H1 (cell line): Measurements from ENCODE around the gene MAN1C1. TPM values are rescaled to one million over a fixed set of nuclear protein-coding genes. Genes with fewer than 3 reads are reported as not detected.

Experiments used
- JUN ChIP-seq: IDR thresholded peaks from 2 replicates; pipeline ENCODE4 v1.6.1; 2011; ENCODE audit warnings: low read depth, mild to moderate bottlenecking, improper control_type of control experiment, low read length
- POLR2A ChIP-seq, 2 experiments: IDR thresholded peaks; 1 replicate in 1 of 2; 2 replicates in 1 of 2; pipeline ENCODE4 v1.6.1; 2011; ENCODE audit warnings: low read depth in 2 of 2, low read length in 2 of 2, mild to moderate bottlenecking in 2 of 2; ENCODE audit errors: control extremely low read depth in 1 of 2
- POLR2AphosphoS5 ChIP-seq: IDR thresholded peaks from 2 replicates; pipeline ENCODE4 v1.6.1; 2011; ENCODE audit warnings: low read depth, low read length
- POU5F1 ChIP-seq: IDR thresholded peaks from 2 replicates; pipeline ENCODE4 v1.6.1; 2011; ENCODE audit warnings: low read depth, mild to moderate bottlenecking, low read length, moderate library complexity
- TCF12 ChIP-seq: IDR thresholded peaks from 2 replicates; pipeline ENCODE4 v1.6.1; 2011; ENCODE audit warnings: low read depth, mild to moderate bottlenecking, low read length
- TEAD4 ChIP-seq: IDR thresholded peaks from 2 replicates; pipeline ENCODE4 v1.6.1; 2012; ENCODE audit warnings: low read depth, low read length, inconsistent platforms, mixed read lengths
- polyA plus RNA-seq, 7 experiments: library from polyadenylated mRNA; depleted of rRNA in 3 of 7; stranded (reverse) in 5 of 7; unstranded in 2 of 7; fragments of >200 nt in 5 of 7; fragments of 200-250 nt in 2 of 7; gene quantifications; 1 replicate in 5 of 7; 2 replicates in 1 of 7; 4 replicates in 1 of 7; pipeline versions ENCODE4 v1.2.1 to v1.2.3, GENCODE V29; 2011 to 2013; ENCODE audit warnings: missing spikeins in 2 of 7, mixed read lengths in 2 of 7
- total RNA-seq: library from RNA; stranded (reverse); fragmentation: NEBNext Ultra II Directional; extraction: Animal tissue kit (Norgen Biotek cat#: 25700); gene quantifications from 2 replicates; pipeline ENCODE4 v1.2.1, GENCODE V29; 2021
- TF ChIP-seq, protein P1 (sequence below): IDR thresholded peaks from 2 replicates; pipeline ENCODE4 v1.6.1; 2012; ENCODE audit warnings: inconsistent platforms

The MAN1C1 gene
- total and polyA plus RNA-seq, 2 of the 8 experiments (the other 6 are each of a cell fraction or from before 2014, with no cell fraction given): 7.8 to 15.2 TPM

DNA sequence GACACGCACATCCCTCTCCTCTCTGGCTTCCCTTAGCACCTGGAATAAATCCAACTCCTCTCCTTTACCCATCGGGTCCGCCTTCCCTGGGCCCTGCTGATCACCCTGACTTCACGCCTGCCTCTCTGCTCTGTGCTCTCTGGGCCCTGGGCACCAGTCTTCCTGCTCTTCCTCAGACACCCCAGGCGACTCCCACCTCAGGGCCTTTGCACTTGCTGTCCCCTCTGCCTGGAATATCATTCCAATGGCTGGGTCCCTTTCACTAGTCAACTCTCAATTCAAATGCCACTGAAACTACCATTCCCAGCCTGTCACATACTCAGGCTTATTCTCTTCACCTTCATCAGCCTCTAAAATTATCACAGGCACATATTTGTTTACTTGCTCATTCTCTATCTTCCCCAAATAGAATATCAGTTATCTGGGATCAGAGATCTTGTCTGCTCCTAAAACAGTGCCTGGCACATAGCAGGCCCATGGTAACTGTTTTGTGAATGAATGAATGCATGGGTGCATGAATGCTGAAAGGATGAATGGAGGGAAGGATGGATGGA is 156.2 kb downstream of the MAN1C1 start (continued):
- TF ChIP-seq, protein P1, sequence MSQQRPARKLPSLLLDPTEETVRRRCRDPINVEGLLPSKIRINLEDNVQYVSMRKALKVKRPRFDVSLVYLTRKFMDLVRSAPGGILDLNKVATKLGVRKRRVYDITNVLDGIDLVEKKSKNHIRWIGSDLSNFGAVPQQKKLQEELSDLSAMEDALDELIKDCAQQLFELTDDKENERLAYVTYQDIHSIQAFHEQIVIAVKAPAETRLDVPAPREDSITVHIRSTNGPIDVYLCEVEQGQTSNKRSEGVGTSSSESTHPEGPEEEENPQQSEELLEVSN: no peak
- TF ChIP-seq JUN (no peak), POLR2A (IDR thresholded peaks at IDR 0.05; ENCODE audit: control extremely low read depth in 1 of 2, low read depth in 2 of 2, low read length in 2 of 2) (no peak), TCF12 (no peak), POU5F1 (no peak), TEAD4 (no peak), POLR2AphosphoS5 (no peak)
